Measurements from ENCODE around the gene TIGD6. TPM values are rescaled to one million over a fixed set of nuclear protein-coding genes. Genes with fewer than 3 reads are reported as not detected.
"Not testable (repeated sequence)": the region's sequence is repeated elsewhere in the genome, so short reads cannot be mapped to it uniquely, and the experiment has no call there.

The TIGD6 gene
- total RNA-seq, 1 experiment from 2014 or later = 6.3 TPM

DNA sequence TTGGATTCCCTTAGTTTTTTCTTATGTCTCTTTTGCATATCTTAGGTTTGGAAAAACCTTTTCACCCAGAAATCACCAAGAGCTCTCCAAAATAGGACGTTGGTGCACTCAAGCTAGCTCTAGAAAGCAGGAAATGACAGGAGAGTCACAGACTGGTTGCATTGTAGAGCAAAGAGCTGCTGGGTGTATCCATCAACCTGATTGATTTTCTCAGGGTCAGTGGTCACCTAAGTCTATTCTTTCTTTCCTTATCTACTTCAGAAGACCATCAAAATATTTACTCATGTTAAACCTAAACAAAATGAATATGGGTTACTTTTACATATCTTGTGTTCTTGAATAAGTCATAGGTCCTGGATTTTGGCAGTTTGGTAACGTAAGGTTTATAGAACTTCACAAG lies 25.0 kb downstream of the TIGD6 start:
- no peak for DNase-seq (ENCODE audit: low read depth)

DNA sequence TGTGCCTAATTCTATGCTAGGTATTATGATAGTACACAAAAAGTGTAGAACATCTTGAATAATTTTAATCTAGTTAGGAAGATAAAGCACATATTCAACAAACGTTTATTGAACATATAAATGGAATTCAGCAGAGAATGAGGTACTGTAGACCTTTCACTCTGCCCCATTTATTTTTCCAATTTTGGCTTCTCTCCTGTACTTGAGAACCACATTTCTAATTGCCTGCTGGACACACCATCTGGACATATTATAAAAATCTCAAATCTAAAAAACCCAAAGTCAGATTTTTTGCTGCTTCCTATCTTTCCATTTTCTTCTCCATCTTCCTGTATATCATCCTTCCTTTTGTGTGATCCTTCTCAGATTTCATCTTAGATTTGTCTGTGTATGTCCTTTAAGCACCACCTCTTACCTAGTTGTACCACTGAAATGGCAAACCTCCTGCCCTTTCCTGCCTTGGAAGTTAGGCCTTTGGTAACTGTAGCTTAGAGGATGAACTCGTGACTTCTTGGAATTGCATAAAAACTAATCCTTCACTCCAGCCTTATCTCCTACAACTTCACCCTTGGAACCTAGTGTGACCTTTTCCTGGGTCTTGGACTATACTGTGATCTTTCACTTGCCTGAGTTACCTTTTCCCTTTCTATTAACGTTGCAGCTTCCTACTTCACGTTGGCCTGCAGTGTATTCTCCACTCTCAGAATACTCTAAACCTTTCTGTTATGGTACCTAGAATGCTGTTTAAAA lies 31.1 kb downstream of the TIGD6 start:
- DNase-seq (ENCODE audit: low read depth) = no peak

DNA sequence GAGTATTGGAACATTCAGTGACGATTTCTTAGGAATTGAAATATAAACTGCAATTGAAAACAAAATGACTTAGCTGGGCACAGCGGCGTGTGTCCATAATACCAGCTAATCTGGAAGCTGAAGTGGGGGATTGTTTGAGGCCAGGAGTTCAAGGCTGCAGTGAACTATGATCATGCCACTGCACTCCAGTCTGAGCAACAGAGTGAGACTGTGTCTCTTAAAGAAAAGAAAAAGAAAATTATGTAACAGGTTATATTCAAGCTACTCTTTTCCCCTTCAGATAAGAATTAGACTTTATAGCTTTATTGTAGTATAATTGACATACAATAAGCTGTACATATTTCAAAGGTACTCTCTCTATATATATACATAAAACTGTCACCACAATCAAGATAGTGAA lies 33.5 kb downstream of the TIGD6 start:
- no peak for DNase-seq (ENCODE audit: low read depth)

DNA sequence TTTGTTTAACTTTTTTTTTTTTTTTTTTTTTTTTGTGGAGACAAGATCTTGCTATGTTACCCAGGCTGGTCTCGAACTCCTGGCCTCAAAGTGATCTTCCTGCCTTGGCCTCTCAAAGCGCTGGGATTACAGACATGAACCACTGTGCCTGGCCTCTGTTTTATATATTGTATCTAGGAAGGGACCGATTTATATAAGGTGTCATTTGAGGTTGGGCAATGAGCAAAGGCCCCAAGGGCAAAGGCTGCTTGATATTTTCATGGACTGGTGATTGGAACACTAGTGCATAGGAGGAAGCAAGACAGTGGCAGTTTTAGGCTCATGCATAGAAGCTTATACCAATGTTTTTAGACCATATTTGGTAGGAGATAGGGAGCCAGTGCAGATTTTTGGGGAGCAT lies 36.7 kb downstream of the TIGD6 start:
- no peak for DNase-seq (ENCODE audit: low read depth)

DNA sequence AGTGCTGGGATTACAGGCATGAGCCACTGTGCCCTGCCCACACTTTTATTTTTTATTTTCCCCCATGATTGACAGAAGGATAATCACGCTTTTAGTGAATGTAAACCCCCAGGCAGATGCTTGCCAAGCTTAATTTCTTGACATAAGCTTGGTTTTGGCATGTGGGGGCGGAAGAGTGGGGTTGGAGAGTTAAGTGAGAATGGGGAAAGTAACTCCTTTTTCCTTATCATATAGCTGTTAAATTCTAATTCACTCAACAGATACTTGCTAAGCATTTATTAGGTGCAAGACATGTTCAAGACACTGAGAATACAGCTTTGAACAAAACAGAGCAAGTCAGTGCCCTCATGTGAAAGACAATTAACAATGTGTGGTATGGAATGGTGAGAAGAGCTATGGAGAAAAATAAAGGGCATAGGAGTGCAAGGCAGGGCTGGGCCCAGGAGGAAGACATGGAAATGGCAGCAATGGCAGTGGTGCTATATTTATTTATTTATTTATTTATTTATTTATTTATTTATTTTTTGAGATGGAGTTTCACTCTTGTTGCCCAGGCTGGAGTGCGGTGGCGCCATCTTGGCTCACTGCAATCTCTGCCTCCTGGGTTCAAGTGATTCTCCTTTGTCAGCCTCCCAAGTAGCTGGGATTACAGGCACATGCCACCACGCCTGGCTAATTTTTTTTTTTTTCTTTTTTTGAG lies 37.7 kb downstream of the TIGD6 start:
- no peak for DNase-seq (ENCODE audit: low read depth)

DNA sequence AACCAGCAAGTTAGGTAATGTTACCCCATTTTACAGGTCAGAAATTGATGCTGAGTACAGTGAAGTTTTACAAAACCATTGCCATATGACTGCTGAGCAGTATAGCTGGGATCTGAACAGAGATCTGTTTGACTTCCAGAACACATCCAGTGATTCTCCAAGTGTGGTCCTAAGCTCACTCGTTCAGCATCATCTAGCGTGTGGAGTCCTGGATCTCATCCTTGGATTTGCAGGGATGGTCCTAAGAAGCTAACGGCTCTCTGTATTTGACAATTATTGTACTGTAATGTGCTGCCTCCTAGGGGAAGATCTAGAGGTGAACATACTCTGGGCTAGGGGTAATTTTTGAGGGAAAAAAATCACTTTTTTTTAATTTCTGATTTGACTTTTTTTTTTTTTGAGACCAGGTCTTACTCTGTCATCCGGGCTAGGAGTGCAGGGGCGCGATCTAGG lies 38.5 kb downstream of the TIGD6 start:
- DNase-seq (ENCODE audit: low read depth) = peak; percentile 62

DNA sequence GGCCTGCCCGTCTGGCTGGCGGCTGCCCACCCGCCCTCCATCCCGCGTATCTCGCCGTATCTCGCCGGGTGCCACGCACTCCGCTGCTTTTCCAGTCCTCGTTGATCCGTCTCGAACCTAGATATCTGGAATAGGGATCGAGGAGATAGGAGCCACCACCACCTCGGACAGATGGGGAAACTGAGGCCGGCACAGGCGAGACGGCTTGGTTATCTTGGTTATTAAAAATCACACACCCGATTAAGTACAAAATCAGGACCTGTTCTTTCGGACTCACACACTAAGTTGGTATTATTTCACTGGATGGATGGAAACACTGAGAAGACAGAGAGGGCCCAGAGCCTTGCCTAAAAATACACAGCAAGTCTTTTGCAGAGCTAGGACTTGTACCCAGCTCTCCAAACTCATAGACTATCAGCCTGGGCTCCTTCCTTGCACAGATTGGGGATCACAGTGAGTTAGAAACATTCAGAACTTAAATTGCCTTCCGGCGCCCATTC lies 39.2 kb downstream of the TIGD6 start:
- peak; percentile 25 for DNase-seq (ENCODE audit: low read depth)

DNA sequence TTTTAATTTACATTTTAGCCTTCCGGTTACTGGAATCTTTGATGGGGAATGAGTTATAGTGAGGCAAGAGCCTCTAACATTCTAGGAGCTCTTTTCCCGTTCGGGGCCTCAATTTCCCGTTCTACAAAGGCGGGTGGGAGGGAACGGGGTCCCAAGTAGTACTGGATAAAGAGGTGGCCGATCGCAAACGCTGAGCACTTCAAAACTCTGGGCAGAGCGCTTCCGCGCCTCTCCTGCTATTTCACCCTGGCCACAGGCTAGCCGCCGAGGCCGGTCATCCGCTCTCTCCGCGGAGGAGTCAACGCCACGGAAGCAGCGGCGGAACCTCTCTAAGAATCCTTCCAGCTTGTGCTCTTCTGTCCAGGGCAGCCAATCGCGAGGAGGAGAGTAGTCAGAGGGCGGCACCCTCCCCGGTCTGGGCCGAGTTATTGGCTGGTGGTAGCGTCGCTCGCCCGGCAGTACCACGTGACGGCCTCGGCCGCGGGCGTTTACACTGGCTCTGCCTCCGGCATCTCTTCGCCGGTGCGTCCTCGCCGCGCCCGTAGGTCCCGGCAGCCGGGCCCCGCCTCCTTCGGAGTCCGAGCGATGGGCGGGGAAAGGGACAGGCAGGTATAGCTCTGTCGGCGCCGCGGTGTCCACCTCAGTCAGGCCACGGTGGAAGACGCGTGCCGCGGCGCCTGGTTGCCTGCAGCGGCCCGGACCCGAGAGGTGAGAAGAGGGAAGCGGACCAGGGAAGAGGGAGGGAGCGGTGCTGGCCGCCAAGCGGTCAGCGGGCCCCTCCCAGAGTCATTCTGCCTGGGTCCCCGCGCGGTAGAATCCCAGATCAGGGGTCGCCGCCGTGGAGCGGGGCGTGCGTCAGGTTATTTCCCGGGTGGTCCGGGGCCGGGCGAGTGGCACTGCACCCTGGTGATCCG lies 39.9 kb downstream of the TIGD6 start, which contains the start of gene SLC26A2:
TSS of gene SLC26A2 (plus strand) at position 487 of the 914 bp plus-strand sequence. CDS start 16,895 bp downstream, outside the sequence.
- DNase-seq (ENCODE audit: low read depth) = peak; percentile 97

DNA sequence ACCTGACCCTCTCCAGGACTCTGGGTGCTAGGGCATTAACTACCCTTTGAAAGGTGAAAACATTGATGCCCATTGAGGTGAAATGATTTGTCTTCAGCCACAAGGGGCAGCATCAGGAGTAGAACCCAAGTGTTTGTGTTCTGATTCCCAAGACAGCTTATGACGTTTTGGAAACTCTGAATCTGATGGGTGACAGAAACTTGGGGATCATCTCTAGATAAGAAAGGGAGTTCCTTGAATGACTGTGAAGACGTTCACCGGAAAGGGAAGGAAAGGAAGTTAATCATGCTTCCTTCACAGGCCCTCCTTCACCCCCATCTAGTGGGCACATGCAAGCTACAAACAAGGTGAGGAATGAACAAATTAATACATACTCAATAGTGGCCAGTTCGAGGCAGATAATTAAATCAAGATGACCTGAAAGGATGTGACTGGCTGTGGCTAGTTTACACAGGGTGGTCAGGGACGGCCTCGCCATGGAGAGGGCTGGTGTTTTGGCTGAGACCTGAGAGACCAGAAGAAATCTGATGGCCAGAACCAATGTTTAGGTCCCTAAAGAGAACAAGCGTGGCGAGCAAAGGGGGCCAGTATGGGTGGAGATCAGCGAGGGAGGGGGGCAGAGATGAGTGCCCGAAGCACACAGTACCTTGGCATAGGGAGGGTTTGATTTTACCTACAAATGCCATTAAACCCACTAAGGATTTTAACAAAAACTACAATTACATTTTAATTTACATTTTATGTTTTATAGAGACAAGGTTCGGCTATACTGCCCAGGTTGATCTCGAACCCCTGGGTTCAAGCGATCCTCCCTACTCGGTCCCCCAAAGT lies 40.8 kb downstream of the TIGD6 start:
- DNase-seq (ENCODE audit: low read depth) = peak; percentile 97

DNA sequence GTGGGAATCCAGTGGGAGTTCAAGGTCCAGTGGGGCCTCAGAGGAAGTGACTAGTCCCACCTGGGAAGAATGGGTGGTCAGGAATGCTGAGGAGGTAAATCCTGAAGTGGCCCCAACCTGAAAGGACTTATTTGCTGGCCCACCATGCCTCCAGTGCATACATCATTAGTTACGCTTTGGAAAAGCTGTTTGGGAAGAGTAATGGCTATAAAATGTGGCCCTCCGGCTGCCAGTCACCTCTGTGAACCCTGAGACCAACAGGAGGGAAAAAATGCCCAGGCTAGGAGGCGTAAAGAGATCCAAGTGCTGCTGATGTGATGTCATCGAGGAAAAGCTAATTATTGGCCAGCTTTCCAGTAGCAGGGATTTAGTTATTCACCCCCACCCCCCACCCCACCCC lies 42.6 kb downstream of the TIGD6 start:
- peak; percentile 98 for DNase-seq (ENCODE audit: low read depth)

DNA sequence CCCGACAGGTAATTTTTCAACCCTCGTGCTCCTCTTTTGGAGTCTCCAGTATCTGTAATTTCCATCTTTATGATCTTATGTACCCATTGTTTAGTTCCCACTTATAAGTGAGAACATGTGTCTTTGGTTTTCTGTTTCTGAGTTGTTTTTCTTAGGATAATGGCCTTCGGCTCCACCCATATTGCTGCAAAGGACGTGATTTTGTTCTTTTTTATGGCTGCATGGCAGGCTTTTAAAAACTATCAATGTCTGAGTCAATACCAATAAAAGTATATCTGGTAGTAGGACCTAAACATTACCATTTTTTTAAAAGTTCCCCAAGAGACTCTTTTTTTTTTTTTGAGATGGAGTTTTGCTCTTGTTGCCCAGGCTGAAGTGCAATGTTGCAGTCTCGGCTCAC lies 43.8 kb downstream of the TIGD6 start:
- DNase-seq (ENCODE audit: low read depth) = peak; percentile 24

DNA sequence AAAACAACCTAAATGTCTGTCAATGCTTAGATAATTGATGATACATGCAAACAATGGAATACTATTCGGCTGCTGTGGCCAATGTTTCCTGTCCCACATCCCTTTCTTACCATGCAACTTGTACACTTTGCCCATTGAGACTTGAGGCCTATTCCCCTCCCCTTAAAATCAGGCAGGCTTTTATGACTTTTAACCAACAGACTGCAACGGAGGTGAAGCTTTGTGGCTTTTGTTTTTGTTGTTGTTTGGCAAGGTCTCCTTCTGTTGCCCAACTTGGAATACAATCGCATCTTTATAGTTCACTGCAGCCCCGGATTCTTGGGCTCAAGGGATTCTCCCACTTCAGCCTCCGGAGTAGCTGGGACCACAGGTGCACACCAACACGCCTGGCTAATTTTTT lies 45.7 kb downstream of the TIGD6 start:
- DNase-seq (ENCODE audit: low read depth) = no peak

DNA sequence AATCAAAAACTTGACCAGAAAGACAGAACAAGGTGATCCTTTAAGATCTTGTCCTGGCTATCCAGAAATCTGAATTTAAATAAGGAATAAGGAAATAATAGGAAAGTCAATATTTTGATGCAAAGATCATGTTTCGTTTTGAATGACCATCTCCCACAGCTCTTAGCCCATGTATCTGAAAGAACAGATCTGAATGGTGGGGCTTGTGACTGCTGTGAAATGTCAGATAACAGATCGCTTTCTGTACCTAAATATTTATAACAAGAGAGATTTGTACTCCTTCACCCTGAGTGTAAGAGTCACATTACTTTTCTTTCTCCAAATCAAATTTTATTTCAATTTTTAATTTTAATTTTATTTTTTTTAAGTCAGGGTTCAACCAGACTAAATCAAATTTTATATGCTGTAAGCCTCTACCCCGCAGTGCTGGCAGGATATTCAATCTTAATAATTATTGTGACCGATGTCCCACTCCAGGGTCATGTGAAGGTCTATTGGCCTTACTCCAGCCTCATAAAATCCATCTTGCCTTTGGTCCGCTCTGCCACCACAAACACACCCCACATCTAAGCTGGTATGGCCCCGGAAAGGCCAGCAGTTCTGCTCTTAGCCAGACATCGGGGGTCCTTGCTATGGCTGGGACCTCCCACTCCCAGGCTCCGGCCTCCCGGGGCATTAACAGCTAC lies 46.9 kb downstream of the TIGD6 start:
- no peak for DNase-seq (ENCODE audit: low read depth)

DNA sequence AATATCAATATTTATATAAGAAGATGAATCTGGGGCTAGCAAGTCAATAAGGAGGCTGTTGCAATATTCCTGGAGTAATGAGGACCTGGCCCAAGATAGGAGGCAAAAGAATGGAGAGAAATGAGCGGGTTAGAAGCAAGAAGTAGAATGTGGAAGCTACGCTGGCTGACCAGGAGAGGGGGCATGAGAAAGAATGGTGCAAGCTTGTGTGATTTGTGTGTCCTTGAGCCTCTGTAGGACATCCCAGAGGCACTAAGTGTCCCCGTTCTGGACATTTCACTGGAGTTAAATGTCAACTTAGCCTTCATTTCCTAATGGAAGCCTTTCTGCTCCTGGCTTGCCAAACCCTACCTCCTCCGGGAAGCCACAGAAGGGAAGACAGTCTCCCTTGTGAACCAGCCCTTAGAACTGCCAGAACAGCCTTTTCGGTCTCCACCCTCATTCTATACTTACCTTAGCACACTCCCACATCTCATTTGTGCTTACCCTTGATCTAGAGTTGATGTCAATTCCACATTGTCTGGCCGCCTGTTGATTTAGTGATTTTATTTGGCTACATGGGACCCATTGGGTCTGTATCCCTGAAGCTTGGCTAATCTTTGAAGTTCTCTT lies 49.2 kb downstream of the TIGD6 start:
- DNase-seq (ENCODE audit: low read depth) = no peak

DNA sequence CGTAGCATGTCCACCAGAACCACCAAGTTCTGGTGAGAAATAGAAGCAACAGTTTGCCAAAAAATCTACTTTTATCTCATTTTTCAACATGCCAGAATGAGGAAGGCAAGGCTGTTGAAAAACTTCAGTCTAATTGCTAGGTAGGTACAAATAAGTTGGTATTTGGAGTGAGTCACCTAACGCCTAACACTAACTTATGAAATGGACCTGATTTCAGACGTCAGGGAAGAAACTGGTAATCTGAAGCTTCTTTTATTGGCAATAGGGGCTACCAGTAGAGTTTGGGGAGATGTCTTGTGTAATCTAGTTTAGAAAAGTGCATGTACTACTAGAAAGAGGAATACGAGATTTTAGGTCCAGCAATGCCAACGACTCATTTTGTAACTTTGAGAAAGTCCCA lies 51.5 kb downstream of the TIGD6 start:
- no peak for DNase-seq (ENCODE audit: low read depth)

DNA sequence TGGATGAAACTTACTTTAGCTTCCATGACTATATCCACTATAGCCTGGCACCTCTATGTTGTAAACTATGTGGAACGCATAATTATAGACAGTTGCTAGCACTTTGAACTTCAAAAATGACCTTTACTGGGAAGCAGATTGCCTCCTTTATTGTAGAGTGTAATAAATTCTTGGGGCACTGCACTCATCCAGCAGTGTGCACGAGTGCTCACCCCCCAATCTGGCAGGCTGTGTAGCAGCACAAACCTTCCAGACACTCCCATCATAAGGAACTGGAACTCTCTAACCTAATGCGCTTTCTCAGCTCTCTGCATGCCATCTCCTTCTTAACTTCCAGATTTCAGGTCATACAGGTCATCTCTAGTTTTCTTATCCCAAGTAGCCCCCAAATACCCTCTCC lies 54.3 kb downstream of the TIGD6 start:
- no peak for DNase-seq (ENCODE audit: low read depth)

DNA sequence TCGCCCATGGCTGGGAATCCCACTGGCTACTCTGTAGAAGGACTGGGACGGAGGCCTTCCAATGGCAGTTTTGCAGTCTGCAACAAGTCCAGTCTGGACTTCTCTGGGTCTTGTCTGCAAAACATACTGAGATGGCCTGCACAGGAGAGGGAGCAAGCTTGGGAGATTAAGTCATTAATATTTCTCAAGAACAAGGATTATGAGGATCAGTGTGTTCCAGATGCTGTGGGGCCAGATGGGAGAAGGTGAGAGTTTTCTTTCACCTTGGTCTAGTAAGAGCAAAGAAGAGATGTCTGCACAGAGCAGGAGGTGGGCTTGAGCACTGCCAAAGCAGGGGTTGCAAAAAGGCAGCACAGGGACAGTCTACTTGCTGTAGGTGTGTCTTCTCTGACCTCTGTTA lies 55.8 kb downstream of the TIGD6 start, which contains the start of gene PDE6A:
TSS of gene PDE6A (minus strand) at position 128 of the 400 bp plus-strand sequence. CDS start at position 8, 120 bp downstream.
- DNase-seq (ENCODE audit: low read depth) = no peak

DNA sequence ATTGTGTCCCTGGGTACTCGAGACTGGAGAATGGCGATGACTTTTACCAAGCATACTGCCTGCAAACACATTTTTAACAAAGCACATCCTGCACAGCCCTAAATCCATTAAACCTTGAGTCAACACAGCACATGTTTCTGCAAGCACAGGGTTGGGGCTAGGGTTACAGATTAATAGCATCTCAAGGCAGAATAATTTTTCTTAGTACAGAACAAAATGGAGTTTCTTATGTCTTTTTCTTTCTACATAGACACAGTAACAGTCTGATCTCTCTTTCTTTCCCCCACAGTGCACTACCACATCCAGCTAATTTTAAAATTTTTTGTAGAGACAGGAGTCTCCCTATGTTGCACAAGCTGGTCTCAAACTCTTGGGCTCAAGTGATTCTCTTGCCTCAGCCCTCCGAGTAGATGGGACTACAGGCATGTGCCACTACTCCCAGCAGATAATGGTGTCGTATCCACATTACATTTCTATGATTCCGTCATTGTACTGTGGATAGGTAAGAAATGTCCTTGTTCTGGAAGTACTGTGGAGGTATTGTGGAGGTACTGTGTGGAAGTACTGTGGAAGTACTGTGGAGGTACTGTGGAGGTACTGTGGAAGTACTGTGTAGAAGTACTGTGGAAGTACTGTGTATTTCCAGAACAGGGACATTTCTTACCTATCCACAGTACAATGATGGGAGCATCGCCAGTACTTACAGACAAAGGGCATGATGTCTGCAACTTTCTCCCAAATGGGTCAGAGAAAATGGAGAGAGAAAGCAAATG lies 57.1 kb downstream of the TIGD6 start:
- not testable (repeated sequence) for DNase-seq (ENCODE audit: low read depth)
